ENCODE measurements around the gene CACNA2D4.

Gene CACNA2D4

GRCh38 chr12:1910468-1910867, 8.0 kb downstream of the CACNA2D4 start:
- H3K9ac ChIP-seq (ENCODE audit: low read depth in 1 of 2, low read length in 2 of 2): no peak overlapping the region
- H3K9me3 ChIP-seq (ENCODE audit: control insufficient read depth in 1 of 2, low read length in 2 of 2): no peaks in the 10 kb centered on the region
- H3K27ac ChIP-seq (ENCODE audit: low read depth, low read length): no peak overlapping the region
- peaks cover 0 to 9% of the 10 kb centered on the region in 2 donors for H3K4me1 ChIP-seq (ENCODE audit: control insufficient read depth in 1 of 2, insufficient read depth in 2 of 2, low read length in 2 of 2)
- no peak overlapping the region for H3K4me3 ChIP-seq (ENCODE audit: low read depth in 1 of 2, low read length in 2 of 2)
- no peaks in the 10 kb centered on the region for H3K36me3 ChIP-seq (ENCODE audit: control insufficient read depth in 1 of 2, insufficient read depth in 2 of 2, low read length in 2 of 2)
- H3K27me3 ChIP-seq (ENCODE audit: control insufficient read depth in 1 of 2, insufficient read depth in 2 of 2, low read length in 2 of 2): no peaks in the 10 kb centered on the region

GRCh38 chr12:1908758-1909157, 9.7 kb downstream of the CACNA2D4 start:
- no peak overlapping the region for H3K9ac ChIP-seq (ENCODE audit: low read depth in 1 of 2, low read length in 2 of 2)
- peaks cover 0 to 9% of the 10 kb centered on the region in 2 donors for H3K4me1 ChIP-seq (ENCODE audit: control insufficient read depth in 1 of 2, insufficient read depth in 2 of 2, low read length in 2 of 2)
- no peak overlapping the region for H3K4me3 ChIP-seq (ENCODE audit: low read depth in 1 of 2, low read length in 2 of 2)
- H3K36me3 ChIP-seq (ENCODE audit: control insufficient read depth in 1 of 2, insufficient read depth in 2 of 2, low read length in 2 of 2): no peaks in the 10 kb centered on the region
- no peaks in the 10 kb centered on the region for H3K27me3 ChIP-seq (ENCODE audit: control insufficient read depth in 1 of 2, insufficient read depth in 2 of 2, low read length in 2 of 2)
- peaks cover 7% of the 10 kb centered on the region in 2 donors for H3K9me3 ChIP-seq (ENCODE audit: control insufficient read depth in 1 of 2, low read length in 2 of 2)
- H3K27ac ChIP-seq (ENCODE audit: low read depth, low read length): no peak overlapping the region

DNA sequence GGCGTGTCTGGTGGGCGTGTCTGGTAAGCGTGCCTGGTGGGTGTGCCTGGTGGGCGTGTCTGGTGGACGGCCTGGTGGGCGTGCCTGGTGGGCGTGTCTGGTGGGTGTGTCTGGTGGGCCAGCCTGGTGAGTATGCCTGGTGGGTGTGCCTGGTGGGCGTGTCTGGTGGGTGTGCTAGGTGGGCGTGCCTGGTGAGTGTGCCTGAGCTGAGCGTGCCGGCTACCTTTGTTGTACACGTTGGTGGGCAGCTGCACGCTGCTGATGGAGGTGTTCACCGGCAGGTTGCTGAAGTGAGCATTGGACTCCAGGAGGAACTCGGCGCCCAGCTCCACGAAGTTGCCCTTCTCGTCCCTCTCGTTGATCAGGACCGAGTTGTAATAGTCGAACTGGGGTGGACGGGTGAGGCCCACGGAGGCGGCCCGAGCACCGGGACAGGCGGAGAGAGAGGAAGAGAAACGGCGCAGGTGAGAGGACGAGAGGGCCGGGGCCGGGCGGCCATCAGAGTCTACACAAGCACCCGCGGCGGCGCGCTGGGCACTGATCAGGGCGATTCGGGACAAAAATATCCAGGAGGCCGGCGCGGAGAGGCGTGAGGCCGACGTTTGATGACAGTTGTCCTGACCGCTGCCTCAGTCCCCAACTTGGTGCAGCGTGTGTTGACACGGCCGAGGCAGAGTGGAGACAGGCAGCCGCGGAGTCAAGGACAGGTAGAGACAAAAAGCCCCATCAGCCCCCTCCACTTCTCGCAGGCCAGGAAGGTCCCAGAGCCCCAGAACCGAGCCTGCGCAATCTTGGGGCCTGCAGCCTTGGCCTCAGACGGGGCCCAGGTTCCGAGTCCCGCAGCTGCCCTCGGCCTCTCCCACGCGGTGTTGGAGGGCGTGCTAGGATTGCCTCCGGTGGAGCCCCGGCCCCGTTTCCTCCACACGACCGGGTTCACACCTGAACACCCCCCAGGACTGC, 10.5 kb downstream of the CACNA2D4 start:
- Histone ChIP-seq H3K9ac (ENCODE audit: low read depth in 1 of 2, low read length in 2 of 2) (no peak overlapping the region), H3K27me3 (ENCODE audit: control insufficient read depth in 1 of 2, insufficient read depth in 2 of 2, low read length in 2 of 2) (no peaks in the 10 kb centered on the region), H3K4me3 (ENCODE audit: low read depth in 1 of 2, low read length in 2 of 2) (peak overlapping the region; percentile 29 to 60), H3K9me3 (ENCODE audit: control insufficient read depth in 1 of 2, low read length in 2 of 2) (peaks cover 7 to 9% of the 10 kb centered on the region in 2 donors), H3K27ac (ENCODE audit: low read depth, low read length) (no peak overlapping the region), H3K4me1 (ENCODE audit: control insufficient read depth in 1 of 2, insufficient read depth in 2 of 2, low read length in 2 of 2) (peaks cover 0 to 9% of the 10 kb centered on the region in 2 donors), H3K36me3 (ENCODE audit: control insufficient read depth in 1 of 2, insufficient read depth in 2 of 2, low read length in 2 of 2) (no peaks in the 10 kb centered on the region)

DNA sequence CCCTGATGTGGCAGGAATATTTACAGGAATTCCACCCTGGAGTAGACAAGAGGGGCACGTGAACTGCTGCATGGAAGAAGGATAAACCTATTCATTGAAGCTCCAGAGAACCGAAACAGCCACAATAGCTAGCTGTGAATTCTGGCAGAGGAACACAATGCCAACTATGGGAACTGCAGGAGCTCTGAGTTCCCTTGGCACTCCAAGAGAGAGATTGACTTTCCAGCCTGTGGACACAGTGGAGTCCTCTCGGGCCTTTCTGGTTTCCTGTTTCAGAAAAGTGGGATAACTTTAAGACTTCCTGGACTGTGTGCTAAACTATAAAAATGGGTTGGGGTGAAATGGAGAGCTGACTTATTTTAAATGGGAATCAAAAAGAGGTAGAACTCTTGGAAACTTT, 11.9 kb downstream of the CACNA2D4 start:
- H3K27me3 ChIP-seq (ENCODE audit: control insufficient read depth in 1 of 2, insufficient read depth in 2 of 2, low read length in 2 of 2): no peaks in the 10 kb centered on the region
- peaks cover 7 to 12% of the 10 kb centered on the region in 2 donors for H3K9me3 ChIP-seq (ENCODE audit: control insufficient read depth in 1 of 2, low read length in 2 of 2)
- no peak overlapping the region for H3K4me3 ChIP-seq (ENCODE audit: low read depth in 1 of 2, low read length in 2 of 2)
- no peak overlapping the region for H3K27ac ChIP-seq (ENCODE audit: low read depth, low read length)
- no peak overlapping the region for H3K9ac ChIP-seq (ENCODE audit: low read depth in 1 of 2, low read length in 2 of 2)
- H3K4me1 ChIP-seq (ENCODE audit: control insufficient read depth in 1 of 2, insufficient read depth in 2 of 2, low read length in 2 of 2): peaks cover 0 to 9% of the 10 kb centered on the region in 2 donors
- H3K36me3 ChIP-seq (ENCODE audit: control insufficient read depth in 1 of 2, insufficient read depth in 2 of 2, low read length in 2 of 2): no peaks in the 10 kb centered on the region

DNA sequence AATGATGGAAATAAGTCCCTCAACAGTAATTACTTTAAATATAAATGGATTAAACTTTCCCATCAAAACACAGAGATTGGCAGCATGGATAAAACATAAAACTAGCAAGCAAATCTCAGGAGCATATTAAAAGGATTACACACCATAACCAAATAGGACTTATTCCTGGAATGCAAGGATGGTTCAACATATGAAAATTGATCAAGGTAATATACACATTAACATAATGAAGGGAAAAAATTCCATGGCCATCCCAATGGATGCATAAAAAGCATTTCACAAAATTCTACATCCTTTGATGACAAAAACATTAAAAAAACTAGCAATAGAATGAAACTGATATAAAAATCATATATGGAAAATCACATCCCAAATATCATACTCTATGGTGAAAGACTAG, 13.6 kb downstream of the CACNA2D4 start:
- no peaks in the 10 kb centered on the region for H3K36me3 ChIP-seq (ENCODE audit: control insufficient read depth in 1 of 2, insufficient read depth in 2 of 2, low read length in 2 of 2)
- no peaks in the 10 kb centered on the region for H3K27me3 ChIP-seq (ENCODE audit: control insufficient read depth in 1 of 2, insufficient read depth in 2 of 2, low read length in 2 of 2)
- no peak overlapping the region for H3K27ac ChIP-seq (ENCODE audit: low read depth, low read length)
- peaks cover 7 to 12% of the 10 kb centered on the region in 2 donors for H3K9me3 ChIP-seq (ENCODE audit: control insufficient read depth in 1 of 2, low read length in 2 of 2)
- no peak overlapping the region for H3K4me3 ChIP-seq (ENCODE audit: low read depth in 1 of 2, low read length in 2 of 2)
- peaks cover 0 to 9% of the 10 kb centered on the region in 2 donors for H3K4me1 ChIP-seq (ENCODE audit: control insufficient read depth in 1 of 2, insufficient read depth in 2 of 2, low read length in 2 of 2)
- H3K9ac ChIP-seq (ENCODE audit: low read depth in 1 of 2, low read length in 2 of 2): no peak overlapping the region

- Histone ChIP-seq H3K36me3 (ENCODE audit: control insufficient read depth in 1 of 2, insufficient read depth in 2 of 2, low read length in 2 of 2) (no peaks in the 10 kb centered on the region), H3K4me1 (ENCODE audit: control insufficient read depth in 1 of 2, insufficient read depth in 2 of 2, low read length in 2 of 2) (no peaks in the 10 kb centered on the region), H3K9me3 (ENCODE audit: control insufficient read depth in 1 of 2, low read length in 2 of 2) (peaks cover 0 to 5% of the 10 kb centered on the region in 2 donors), H3K9ac (ENCODE audit: low read depth in 1 of 2, low read length in 2 of 2) (no peak overlapping the region), H3K27ac (ENCODE audit: low read depth, low read length) (no peak overlapping the region), H3K4me3 (ENCODE audit: low read depth in 1 of 2, low read length in 2 of 2) (no peak overlapping the region), H3K27me3 (ENCODE audit: control insufficient read depth in 1 of 2, insufficient read depth in 2 of 2, low read length in 2 of 2) (no peaks in the 10 kb centered on the region)
Measured at GRCh38 chr12:1896964-1897363, 21.5 kb downstream of the CACNA2D4 start.

DNA sequence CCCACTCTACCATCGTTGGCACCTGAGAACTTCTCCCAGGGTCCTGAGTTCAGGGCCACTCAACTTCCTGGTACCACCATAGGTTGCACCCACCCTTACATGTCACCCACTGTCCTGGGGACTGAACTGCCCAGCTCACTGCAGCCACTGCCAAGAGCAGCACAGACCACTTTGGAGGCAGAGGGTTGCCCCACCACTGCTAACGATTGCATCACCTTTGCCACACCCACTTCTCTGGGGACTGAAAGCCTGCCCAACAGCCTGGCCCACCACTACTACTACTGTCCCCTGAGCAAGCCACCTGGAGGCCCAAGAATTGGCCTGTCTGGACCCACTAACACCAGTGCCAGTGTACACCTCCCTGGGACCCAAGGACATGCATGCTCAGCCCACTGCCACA, 27.6 kb downstream of the CACNA2D4 start:
- no peaks in the 10 kb centered on the region for H3K36me3 ChIP-seq (ENCODE audit: control insufficient read depth in 1 of 2, insufficient read depth in 2 of 2, low read length in 2 of 2)
- H3K9ac ChIP-seq (ENCODE audit: low read depth in 1 of 2, low read length in 2 of 2): no peak overlapping the region
- no peak overlapping the region for H3K27ac ChIP-seq (ENCODE audit: low read depth, low read length)
- H3K4me3 ChIP-seq (ENCODE audit: low read depth in 1 of 2, low read length in 2 of 2): no peak overlapping the region
- H3K4me1 ChIP-seq (ENCODE audit: control insufficient read depth in 1 of 2, insufficient read depth in 2 of 2, low read length in 2 of 2): no peaks in the 10 kb centered on the region
- peaks cover 0 to 5% of the 10 kb centered on the region in 2 donors for H3K9me3 ChIP-seq (ENCODE audit: control insufficient read depth in 1 of 2, low read length in 2 of 2)
- no peaks in the 10 kb centered on the region for H3K27me3 ChIP-seq (ENCODE audit: control insufficient read depth in 1 of 2, insufficient read depth in 2 of 2, low read length in 2 of 2)

DNA sequence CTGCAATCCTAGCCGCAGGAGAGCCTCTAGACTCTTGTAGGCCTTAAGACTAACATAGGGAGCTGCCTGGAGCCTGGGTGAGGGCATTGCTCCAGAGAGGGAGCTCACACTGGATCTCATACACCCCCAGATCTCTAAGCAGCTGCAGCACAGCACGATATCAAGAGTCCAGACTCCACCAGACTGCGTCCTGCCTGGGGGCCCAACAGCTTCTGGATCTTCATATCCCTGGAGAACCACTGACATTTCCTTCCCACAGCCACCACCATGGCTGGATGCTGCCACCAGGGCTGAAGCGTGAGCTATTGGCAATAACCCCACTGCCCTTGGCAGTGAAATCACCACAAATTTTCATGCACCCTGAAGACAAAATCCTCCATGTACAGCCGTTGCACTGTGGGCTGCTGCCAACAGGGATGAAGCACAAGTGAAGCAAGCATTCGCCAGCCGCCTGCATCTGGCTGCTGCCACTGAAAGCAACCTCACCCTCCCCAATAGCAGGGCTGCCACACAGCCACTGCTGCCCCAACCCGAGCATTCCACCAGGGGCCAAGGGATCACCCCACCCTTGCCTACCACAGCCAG, 28.2 kb downstream of the CACNA2D4 start:
- Histone ChIP-seq H3K36me3 (ENCODE audit: control insufficient read depth in 1 of 2, insufficient read depth in 2 of 2, low read length in 2 of 2) (no peaks in the 10 kb centered on the region), H3K27ac (ENCODE audit: low read depth, low read length) (no peak overlapping the region), H3K27me3 (ENCODE audit: control insufficient read depth in 1 of 2, insufficient read depth in 2 of 2, low read length in 2 of 2) (no peaks in the 10 kb centered on the region), H3K9me3 (ENCODE audit: control insufficient read depth in 1 of 2, low read length in 2 of 2) (peaks cover 0 to 5% of the 10 kb centered on the region in 2 donors), H3K9ac (ENCODE audit: low read depth in 1 of 2, low read length in 2 of 2) (no peak overlapping the region), H3K4me3 (ENCODE audit: low read depth in 1 of 2, low read length in 2 of 2) (no peak overlapping the region), H3K4me1 (ENCODE audit: control insufficient read depth in 1 of 2, insufficient read depth in 2 of 2, low read length in 2 of 2) (no peaks in the 10 kb centered on the region)

DNA sequence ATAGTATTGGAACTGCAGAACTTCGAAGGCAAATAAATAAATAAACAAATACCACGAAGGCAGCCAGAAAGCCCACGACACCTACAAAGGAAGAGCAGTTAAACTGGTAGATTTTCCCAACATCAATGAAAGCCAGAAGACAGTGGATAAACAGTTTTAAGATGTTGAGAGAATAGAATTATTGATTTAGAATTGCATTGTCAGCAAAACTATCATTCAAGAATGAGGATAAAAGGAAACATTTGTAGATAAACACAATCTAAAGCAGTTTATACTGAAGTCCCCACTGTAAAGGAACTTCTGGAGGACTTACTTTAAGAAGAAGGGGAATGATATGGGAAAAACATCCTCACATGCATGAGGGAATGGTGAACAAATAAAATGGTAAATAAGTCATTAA, 29.5 kb downstream of the CACNA2D4 start:
- Histone ChIP-seq H3K9me3 (ENCODE audit: control insufficient read depth in 1 of 2, low read length in 2 of 2) (peaks cover 0 to 5% of the 10 kb centered on the region in 2 donors), H3K4me1 (ENCODE audit: control insufficient read depth in 1 of 2, insufficient read depth in 2 of 2, low read length in 2 of 2) (no peaks in the 10 kb centered on the region), H3K9ac (ENCODE audit: low read depth in 1 of 2, low read length in 2 of 2) (no peak overlapping the region), H3K36me3 (ENCODE audit: control insufficient read depth in 1 of 2, insufficient read depth in 2 of 2, low read length in 2 of 2) (no peaks in the 10 kb centered on the region), H3K27me3 (ENCODE audit: control insufficient read depth in 1 of 2, insufficient read depth in 2 of 2, low read length in 2 of 2) (no peaks in the 10 kb centered on the region), H3K4me3 (ENCODE audit: low read depth in 1 of 2, low read length in 2 of 2) (no peak overlapping the region), H3K27ac (ENCODE audit: low read depth, low read length) (no peak overlapping the region)

DNA sequence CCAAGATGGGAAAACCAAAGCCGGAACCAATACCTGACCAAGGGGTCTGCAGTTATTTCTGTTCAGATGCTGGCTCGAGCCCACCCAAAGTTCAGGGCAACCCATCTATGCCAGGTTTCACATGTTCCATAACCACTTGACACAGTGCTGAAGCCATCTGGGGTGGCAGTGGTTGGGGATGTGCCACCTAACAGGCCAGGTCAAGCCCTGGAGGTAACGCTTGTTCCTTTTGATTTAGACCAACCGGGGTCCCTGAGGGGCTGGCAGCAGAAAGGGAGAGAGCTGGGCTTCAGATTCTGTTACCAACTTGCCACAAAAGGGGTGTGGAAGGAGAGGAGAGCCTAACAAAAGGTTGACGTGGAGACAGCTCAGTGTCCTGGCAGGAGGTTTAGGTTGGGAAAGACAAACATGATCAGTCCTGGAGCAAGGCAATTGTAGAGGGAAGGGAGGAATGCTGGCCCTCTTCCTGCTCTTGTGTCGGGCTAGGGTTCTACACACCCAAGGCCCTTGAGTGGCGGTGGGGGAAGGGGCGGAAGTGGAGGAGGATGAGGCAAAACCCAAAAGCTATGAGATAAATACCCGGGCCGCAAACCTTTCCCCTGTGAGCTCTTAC, 31.9 kb downstream of the CACNA2D4 start:
- Histone ChIP-seq H3K27me3 (ENCODE audit: control insufficient read depth in 1 of 2, insufficient read depth in 2 of 2, low read length in 2 of 2) (no peaks in the 10 kb centered on the region), H3K9me3 (ENCODE audit: control insufficient read depth in 1 of 2, low read length in 2 of 2) (no peaks in the 10 kb centered on the region), H3K27ac (ENCODE audit: low read depth, low read length) (no peak overlapping the region), H3K4me3 (ENCODE audit: low read depth in 1 of 2, low read length in 2 of 2) (no peak overlapping the region), H3K4me1 (ENCODE audit: control insufficient read depth in 1 of 2, insufficient read depth in 2 of 2, low read length in 2 of 2) (no peaks in the 10 kb centered on the region), H3K9ac (ENCODE audit: low read depth in 1 of 2, low read length in 2 of 2) (no peak overlapping the region), H3K36me3 (ENCODE audit: control insufficient read depth in 1 of 2, insufficient read depth in 2 of 2, low read length in 2 of 2) (no peaks in the 10 kb centered on the region)

Measured in duodenal mucosa (tissue), 2 donors.